GM12891 (cell line): ENCODE measurements around the gene ASTN2.

Experiments used
- PAX5 ChIP-seq: IDR thresholded peaks from 2 replicates; pipeline ENCODE4 v1.6.1; 2011; ENCODE audit warnings: low read length, moderate library complexity, mild to moderate bottlenecking; ENCODE audit not compliant: insufficient read depth, severe bottlenecking
- POLR2A ChIP-seq: IDR thresholded peaks from 2 replicates; pipeline ENCODE4 v1.6.1; 2011; ENCODE audit warnings: low read depth, low read length, control low read depth
- POLR2AphosphoS5 ChIP-seq: IDR thresholded peaks from 2 replicates; pipeline ENCODE4 v1.6.1; 2011; ENCODE audit warnings: low read depth, low read length, control low read depth
- POU2F2 ChIP-seq: IDR thresholded peaks from 2 replicates; pipeline ENCODE4 v1.6.1; 2011; ENCODE audit warnings: low read depth, mild to moderate bottlenecking, control low read depth, low read length, moderate library complexity
- SPI1 ChIP-seq: IDR thresholded peaks from 2 replicates; pipeline ENCODE4 v1.6.1; 2011; ENCODE audit warnings: low read depth, low read length, control low read depth
- TAF1 ChIP-seq: IDR thresholded peaks from 2 replicates; pipeline ENCODE4 v1.6.1; 2011; ENCODE audit warnings: low read depth, low read length, control low read depth

DNA sequence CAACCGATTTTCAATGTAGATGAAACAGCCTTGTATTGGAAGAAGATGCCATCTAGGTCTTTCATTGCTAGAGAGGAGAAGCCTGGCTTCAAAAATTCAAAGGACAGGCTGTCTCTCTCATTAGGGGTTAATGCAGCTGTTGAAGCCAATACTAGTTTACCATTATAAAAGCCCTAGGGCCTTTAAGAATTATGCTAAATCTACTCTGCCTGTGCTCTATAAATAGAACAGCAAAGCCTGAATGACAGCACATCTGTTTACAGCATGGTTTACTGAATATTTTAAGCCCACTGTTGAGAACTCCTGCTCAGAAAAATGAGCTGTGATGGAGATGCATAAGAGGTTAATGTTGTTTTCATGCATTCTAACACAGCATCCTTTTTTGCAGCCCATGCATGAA, 539.3 kb downstream of the ASTN2 start:
- TF ChIP-seq POLR2A (no peak), TAF1 (no peak), SPI1 (no peak), POLR2AphosphoS5 (no peak), POU2F2 (no peak), PAX5 (no peak)
